GDM1 (cell line): ENCODE measurements around the gene NCOA5.

Experiments used
- DNase-seq: peaks from one replicate; lab custom pipeline; 2025; lab: John Stamatoyannopoulos, UW

Gene NCOA5

GRCh38 chr20:46014517-46015396, 75.0 kb downstream of the NCOA5 start:
- DNase-seq: no peak

GRCh38 chr20:46013829-46014516, 75.8 kb downstream of the NCOA5 start:
- no peak for DNase-seq

- DNase-seq: no peak
Measured at GRCh38 chr20:46013322-46013828, 76.4 kb downstream of the NCOA5 start.

GRCh38 chr20:46012921-46013320, 76.8 kb downstream of the NCOA5 start:
- no peak for DNase-seq

- no peak for DNase-seq
Measured at GRCh38 chr20:46011631-46012482, 77.9 kb downstream of the NCOA5 start.
